Bronchial epithelial cell (primary cell): ENCODE data around the gene NADK. TPM values are rescaled to one million over a fixed set of nuclear protein-coding genes. Genes with fewer than 3 reads are reported as not detected.

Source experiments
- DNase-seq: peaks from one replicate; pipeline ENCODE4 v3.0.0-alpha.2; 2010; ENCODE audit warnings: low read depth
- FAIRE-seq: peaks from 2 replicates; lab custom pipeline; 2011; peaks lifted over from hg19 to GRCh38; lab: Jason Lieb, UNC
- H3K27me3 ChIP-seq: 2 replicates; pipeline ENCODE4 v1.5.1; 2011; ENCODE audit warnings: low read length; ENCODE audit not compliant: control insufficient read depth, insufficient read depth
- H3K36me3 ChIP-seq: 2 replicates; pipeline ENCODE4 v1.5.1; 2011; ENCODE audit warnings: low read length; ENCODE audit not compliant: control insufficient read depth, insufficient read depth
- H3K4me3 ChIP-seq: 2 replicates; pipeline ENCODE4 v1.5.1; 2011; ENCODE audit warnings: mild to moderate bottlenecking, low read depth, low read length, control low read depth
- total RNA-seq: library from RNA; depleted of rRNA; stranded (reverse); fragments of >200 nt; gene quantifications from 2 replicates; pipeline ENCODE4 v1.2.1, GENCODE V29; 2014
- TF ChIP-seq, protein P1 (sequence below): IDR thresholded peaks from 2 replicates; pipeline ENCODE4 v1.5.1; 2011; ENCODE audit warnings: mild to moderate bottlenecking, moderate library complexity, low read length, control low read depth, inconsistent platforms; ENCODE audit not compliant: insufficient read depth, severe bottlenecking

NADK gene
- total RNA-seq, 1 donor from 2014 or later: 41.6 TPM

- Histone ChIP-seq H3K4me3 (no peak overlapping the region), H3K27me3 (no peaks in the 10 kb centered on the region), H3K36me3 (peaks cover 44% of the 10 kb centered on the region)
- TF ChIP-seq, protein P1, sequence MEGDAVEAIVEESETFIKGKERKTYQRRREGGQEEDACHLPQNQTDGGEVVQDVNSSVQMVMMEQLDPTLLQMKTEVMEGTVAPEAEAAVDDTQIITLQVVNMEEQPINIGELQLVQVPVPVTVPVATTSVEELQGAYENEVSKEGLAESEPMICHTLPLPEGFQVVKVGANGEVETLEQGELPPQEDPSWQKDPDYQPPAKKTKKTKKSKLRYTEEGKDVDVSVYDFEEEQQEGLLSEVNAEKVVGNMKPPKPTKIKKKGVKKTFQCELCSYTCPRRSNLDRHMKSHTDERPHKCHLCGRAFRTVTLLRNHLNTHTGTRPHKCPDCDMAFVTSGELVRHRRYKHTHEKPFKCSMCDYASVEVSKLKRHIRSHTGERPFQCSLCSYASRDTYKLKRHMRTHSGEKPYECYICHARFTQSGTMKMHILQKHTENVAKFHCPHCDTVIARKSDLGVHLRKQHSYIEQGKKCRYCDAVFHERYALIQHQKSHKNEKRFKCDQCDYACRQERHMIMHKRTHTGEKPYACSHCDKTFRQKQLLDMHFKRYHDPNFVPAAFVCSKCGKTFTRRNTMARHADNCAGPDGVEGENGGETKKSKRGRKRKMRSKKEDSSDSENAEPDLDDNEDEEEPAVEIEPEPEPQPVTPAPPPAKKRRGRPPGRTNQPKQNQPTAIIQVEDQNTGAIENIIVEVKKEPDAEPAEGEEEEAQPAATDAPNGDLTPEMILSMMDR: no peak
- FAIRE-seq (no peak), DNase-seq (no peak)
Observed at GRCh38 chr1:1755852-1756251, 22.4 kb downstream of the NADK start.

DNA sequence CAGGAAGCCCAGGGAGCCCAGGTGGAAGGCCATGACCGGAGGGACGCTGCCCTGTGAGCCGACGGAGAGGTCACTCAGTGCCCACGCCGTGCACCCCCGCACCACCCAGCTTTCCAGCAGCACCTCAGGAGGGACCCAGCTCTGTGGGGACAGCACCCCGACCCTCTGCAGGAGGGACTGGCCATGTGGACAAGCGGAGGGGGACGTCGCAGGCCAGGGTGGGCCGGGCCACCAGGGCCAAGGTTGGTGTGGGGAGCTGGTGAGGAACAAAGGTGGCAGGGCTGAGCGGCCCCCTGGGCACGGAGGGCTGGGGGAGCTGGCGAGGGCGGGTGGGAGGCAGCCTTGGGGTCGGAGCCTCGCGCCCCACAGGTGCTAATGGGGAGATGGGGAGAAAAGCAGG, 22.8 kb downstream of the NADK start:
- DNase-seq (no peak), FAIRE-seq (no peak)
- H3K4me3 ChIP-seq: no peak overlapping the region
- TF ChIP-seq, protein P1: no peak
- peaks cover 43% of the 10 kb centered on the region for H3K36me3 ChIP-seq
- H3K27me3 ChIP-seq: no peaks in the 10 kb centered on the region

DNA sequence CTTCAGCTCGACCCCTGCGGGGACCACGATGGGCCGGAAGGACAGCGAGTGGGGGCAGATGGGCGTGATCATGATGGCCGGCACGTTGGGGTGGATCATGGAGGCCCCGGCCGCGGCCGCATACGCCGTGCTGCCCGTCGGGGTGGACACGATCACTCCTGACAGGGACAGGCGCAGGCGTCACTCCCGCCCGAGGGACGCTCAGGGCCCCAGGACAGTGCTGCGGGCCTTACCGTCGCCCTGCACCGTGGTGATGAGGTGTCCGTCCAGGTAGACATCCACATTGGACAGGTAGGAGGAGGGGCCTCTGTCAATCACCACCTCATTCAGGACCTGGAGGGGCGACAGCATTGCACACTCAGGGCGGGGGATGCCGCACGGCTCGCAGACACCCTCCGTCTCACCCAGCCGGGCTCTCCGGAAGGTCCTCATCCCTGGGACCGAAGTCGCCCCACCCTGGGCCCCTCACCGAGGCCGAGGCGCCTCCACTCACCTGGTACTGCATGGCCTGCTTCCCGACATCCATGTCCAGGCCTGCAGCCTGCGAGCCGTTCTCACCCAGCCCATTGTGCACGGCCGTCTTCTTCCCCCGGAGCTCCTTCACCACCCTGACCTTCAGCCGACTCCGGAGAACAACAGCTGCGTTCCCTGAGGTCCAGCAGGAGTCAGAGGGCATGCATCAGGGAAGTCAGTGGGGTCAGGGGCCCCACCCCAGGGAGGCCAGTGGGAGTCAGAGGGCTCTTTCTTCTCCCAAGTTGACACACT, 24.0 kb downstream of the NADK start:
- TF ChIP-seq, protein P1: no peak
- Histone ChIP-seq H3K4me3 (no peak overlapping the region), H3K27me3 (no peaks in the 10 kb centered on the region), H3K36me3 (peaks cover 37% of the 10 kb centered on the region)
- no peak for FAIRE-seq
- no peak for DNase-seq

DNA sequence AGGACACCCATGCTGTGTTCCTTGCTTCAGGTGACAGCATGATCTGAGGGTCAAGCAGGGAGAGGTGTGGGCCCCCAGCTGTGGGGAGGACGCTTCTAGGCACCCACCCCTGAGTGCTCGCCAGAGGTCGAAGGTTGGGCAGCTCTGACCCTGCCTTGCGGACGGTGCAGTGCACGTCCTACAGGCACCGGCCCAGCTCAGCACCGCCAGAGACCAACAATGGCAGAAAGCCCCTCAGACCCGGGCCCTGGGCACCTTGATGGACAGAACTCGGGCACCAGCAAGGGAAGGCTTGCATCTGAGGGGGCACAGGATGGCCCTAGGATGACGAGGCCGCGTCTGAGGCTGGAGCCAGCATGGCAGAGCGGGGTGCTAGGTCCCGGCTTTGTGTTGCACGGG, 24.7 kb downstream of the NADK start:
- no peak for DNase-seq
- Histone ChIP-seq H3K27me3 (no peaks in the 10 kb centered on the region), H3K36me3 (peaks cover 37% of the 10 kb centered on the region), H3K4me3 (no peak overlapping the region)
- no peak for FAIRE-seq
- TF ChIP-seq, protein P1: no peak

- FAIRE-seq: no peak
- DNase-seq: no peak
- Histone ChIP-seq H3K27me3 (no peaks in the 10 kb centered on the region), H3K4me3 (no peak overlapping the region), H3K36me3 (peaks cover 35% of the 10 kb centered on the region)
- TF ChIP-seq, protein P1: no peak
Observed at GRCh38 chr1:1752636-1753606, 25.3 kb downstream of the NADK start.
